Left ventricle myocardium superior (tissue), 1 donor: ENCODE measurements around the gene RIC8A. TPM values are rescaled to one million over a fixed set of nuclear protein-coding genes. Genes with fewer than 3 reads are reported as not detected.

Source experiments
- ATAC-seq: fragments of 200-7000 bp; cut with Tn5 transposase; one replicate; pipeline ENCODE4 v1.9.1; 2020; ENCODE audit warnings: mild to moderate bottlenecking, moderate library complexity
- DNase-seq: peaks from one replicate; pipeline ENCODE4 v3.0.0-alpha.2; 2020
- intact Hi-C: fragments of 100-400 bp; cut with micrococcal nuclease; formaldehyde crosslinking; loops from one replicate; pipeline ENCODE4 v1.11.0; 2022
- total RNA-seq: library from RNA; stranded (reverse); fragmentation: NEBNext Ultra II Directional; extraction: Animal tissue kit (Norgen Biotek cat#: 25700); gene quantifications from one replicate; pipeline ENCODE4 v1.2.1, GENCODE V29; 2021
- donor health status: DM: no; HTN: yes; CAD: no; lungs with severe emphysema.

The RIC8A gene
- total RNA-seq, 1 donor from 2014 or later = 60.3 TPM

GRCh38 chr11:203056-203944 lies 4.2 kb upstream of the RIC8A start:
- intact Hi-C loops = loop anchor here (5.0 kb wide), 1 partner anchor 159 kb away; no protein-coding TSS in a partner anchor
- no peak for DNase-seq

DNA sequence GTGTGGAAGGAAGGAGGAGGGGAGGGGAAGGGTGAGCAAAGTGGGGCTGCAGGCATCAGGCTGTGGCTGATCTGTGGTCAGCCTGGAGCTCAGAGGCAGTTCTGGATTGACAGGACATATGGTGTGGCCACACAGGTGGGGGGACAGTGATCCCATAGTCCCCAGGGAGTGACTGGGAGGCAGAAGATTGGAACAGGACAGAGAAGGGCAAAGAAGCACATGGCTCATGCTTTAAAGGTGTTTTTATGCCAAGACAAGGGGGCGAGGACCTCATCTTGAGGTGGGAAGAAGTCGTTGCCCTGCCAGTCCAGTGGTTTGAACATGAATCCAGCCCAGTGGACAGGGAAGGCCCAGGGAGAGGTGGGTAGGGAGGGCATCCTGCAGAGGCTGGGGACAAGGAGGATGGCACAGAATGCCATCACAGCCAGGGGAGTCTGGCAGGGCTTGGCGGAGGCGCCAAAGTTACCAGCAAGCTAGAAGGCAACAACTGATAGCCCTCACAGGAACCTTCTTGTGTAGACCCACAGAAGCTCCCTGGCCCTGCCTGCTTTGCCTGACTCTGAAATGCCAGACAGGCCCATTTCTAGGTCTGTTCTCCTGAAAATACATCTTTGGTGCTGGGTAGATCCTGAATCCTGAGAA lies 3.4 kb upstream of the RIC8A start:
- DNase-seq (no peak), ATAC-seq (no peak)
- intact Hi-C loops = loop anchor here (5.0 kb wide), 1 partner anchor 158 kb away; no protein-coding TSS in a partner anchor

More at GRCh38 chr11:203056-203944, 4.2 kb upstream of the RIC8A start:
- ATAC-seq = no peak

DNA sequence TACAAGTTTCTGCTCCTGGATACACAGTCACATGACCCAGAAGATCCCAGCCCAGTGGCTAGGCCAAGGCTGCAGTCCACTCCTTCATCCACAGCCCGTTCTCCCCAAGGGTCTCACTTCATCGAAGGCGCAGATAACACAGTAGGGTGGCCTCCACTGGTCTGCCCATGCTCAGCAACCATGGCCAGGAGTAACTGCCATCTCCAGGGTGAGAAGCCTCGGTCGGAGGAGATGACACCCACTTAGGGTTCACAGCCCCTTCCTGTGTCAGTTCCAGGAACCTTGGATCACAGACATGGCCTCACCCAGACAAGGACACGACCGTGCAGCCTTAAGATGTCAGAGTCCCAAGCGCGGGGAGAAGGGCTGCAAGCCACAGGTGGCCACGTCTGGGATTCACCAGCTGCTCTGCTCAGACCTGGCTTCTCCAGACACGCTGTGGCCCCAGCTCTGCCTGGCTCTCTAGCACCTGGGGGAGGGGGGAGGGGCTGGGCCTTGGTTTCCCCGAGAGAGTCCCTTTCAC lies 2.9 kb upstream of the RIC8A start:
- intact Hi-C loops = loop anchor here (5.0 kb wide), 1 partner anchor 158 kb away; no protein-coding TSS in a partner anchor
- DNase-seq (no peak), ATAC-seq (no peak)

- intact Hi-C loops = no loop called here
- DNase-seq = no peak
- ATAC-seq = no peak
Measured at GRCh38 chr11:205221-206001, 2.1 kb upstream of the RIC8A start.

GRCh38 chr11:206002-206384 lies 1.5 kb upstream of the RIC8A start:
- ATAC-seq (no peak), DNase-seq (no peak)
- intact Hi-C loops = no loop called here

GRCh38 chr11:206526-207207 lies 841 bp upstream of the RIC8A start:
- ATAC-seq = no peak
- intact Hi-C loops = no loop called here
- no peak for DNase-seq

GRCh38 chr11:207863-208180 lies 314 bp downstream of the RIC8A start:
- intact Hi-C loops = no loop called here
- no peak for ATAC-seq
- DNase-seq = no peak

DNA sequence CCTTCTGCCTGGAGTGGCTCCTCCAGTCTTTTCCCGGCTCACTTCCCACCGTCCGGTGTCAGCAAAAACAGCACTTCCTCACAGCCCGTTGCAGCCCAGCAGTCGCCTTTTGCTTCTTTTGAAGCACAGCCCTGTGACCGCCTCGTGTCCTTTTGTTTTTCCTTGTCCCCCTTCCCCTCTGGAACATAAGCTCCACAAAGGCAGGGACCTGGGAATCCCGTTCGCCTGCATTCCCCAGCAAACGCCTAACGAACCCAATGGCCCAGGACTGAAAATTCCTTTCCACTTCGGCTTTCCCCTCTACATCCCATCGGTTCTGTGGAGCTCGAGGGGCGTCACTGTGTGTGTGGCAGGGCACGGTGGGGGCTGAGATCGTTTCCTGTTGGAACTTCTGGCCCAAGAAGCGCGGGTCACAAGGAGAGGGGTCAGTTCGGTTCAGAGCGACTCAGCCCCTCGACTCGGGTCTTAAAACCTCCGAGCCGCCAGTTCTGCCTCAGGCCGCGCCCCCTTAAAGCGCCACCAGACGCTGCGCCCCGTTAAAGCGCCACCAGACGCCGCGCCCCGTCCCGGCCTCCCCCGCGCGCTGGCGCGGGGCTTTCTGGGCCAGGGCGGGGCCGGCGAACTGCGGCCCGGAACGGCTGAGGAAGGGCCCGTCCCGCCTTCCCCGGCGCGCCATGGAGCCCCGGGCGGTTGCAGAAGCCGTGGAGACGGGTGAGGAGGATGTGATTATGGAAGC lies 841 bp downstream of the RIC8A start:
- DNase-seq (peak; percentile 91), ATAC-seq (peak; percentile 79)
- intact Hi-C loops = no loop called here

DNA sequence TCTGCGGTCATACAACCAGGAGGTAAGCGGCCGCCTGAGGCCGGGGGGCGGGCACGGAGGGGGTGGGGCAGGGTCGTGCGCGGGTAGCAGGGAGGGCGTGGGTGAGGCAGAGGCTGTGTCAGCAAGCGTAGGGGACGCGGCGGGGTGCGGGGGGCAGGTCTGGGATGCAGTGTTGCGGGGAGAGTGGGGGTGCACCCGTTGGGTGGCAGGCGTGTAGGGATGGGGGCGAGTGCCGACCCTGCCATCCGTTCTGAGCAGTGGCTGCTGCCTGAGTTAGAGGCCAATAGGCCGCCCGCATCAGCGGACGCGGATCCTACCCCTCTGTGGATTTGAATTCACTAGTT lies 1.4 kb downstream of the RIC8A start:
- ATAC-seq (peak; percentile 1), DNase-seq (no peak)
- intact Hi-C loops = no loop called here

DNA sequence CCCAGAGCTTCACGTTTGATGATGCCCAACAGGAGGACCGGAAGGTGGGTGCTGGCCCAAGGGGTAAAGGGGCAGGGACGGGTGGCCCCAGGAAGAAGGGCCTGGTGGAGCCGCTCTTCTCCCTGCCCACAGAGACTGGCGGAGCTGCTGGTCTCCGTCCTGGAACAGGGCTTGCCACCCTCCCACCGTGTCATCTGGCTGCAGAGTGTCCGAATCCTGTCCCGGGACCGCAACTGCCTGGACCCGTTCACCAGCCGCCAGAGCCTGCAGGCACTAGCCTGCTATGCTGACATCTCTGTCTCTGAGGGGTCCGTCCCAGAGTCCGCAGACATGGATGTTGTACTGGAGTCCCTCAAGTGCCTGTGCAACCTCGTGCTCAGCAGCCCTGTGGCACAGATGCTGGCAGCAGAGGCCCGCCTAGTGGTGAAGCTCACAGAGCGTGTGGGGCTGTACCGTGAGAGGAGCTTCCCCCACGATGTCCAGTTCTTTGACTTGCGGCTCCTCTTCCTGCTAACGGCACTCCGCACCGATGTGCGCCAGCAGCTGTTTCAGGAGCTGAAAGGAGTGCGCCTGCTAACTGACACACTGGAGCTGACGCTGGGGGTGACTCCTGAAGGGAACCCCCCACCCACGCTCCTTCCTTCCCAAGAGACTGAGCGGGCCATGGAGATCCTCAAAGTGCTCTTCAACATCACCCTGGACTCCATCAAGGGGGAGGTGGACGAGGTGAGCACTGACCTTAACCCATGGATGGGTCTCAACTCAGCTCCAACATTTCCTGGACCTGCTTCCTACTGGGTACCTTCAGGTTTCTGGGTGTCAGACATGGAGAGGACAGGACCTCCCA lies 2.0 kb downstream of the RIC8A start:
- ATAC-seq = no peak
- intact Hi-C loops = no loop called here
- DNase-seq = no peak

GRCh38 chr11:210122-210802 lies 2.8 kb downstream of the RIC8A start:
- DNase-seq = no peak
- intact Hi-C loops = no loop called here
- ATAC-seq = no peak

DNA sequence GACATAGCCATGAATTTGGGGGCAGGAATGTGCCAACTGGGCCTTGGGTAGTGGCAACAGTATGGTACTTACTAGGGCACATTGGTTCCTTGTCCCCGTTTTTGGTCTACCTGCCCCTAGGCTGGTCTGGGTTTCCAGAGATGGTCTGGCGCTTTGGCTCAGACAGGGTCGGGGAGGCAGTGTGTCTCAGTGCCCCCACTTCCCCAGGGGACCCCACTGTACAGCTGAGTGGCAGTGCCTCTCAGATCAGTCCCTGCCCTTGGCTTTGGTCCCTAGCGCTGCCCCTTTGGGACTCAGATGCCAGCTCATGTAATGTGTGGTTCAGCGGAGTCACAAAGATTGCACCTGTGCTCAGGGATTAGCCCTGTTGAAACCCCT lies 3.3 kb downstream of the RIC8A start:
- ATAC-seq = no peak
- DNase-seq = no peak
- intact Hi-C loops = no loop called here

DNA sequence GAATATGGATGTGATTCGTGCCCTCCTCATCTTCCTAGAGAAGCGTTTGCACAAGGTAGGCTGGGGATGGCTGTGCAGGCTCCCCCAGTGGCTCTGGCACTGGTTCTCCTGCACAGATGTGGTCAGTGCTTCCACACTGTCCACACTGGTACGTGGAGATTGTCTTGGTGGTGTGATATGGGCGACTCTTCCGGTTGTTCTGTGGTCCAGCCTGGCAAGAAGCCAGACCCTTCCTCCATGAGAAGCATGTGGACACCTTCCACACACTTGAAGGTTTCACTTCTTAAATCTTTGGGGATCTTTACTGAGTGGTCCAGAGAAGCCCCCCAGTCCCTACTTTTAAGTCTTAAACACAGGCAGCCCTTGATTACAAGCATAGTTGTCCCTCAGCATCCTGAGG lies 3.8 kb downstream of the RIC8A start:
- DNase-seq = no peak
- ATAC-seq = no peak
- intact Hi-C loops = no loop called here

GRCh38 chr11:211741-212140 lies 4.2 kb downstream of the RIC8A start:
- intact Hi-C loops = no loop called here
- ATAC-seq (no peak), DNase-seq (no peak)

DNA sequence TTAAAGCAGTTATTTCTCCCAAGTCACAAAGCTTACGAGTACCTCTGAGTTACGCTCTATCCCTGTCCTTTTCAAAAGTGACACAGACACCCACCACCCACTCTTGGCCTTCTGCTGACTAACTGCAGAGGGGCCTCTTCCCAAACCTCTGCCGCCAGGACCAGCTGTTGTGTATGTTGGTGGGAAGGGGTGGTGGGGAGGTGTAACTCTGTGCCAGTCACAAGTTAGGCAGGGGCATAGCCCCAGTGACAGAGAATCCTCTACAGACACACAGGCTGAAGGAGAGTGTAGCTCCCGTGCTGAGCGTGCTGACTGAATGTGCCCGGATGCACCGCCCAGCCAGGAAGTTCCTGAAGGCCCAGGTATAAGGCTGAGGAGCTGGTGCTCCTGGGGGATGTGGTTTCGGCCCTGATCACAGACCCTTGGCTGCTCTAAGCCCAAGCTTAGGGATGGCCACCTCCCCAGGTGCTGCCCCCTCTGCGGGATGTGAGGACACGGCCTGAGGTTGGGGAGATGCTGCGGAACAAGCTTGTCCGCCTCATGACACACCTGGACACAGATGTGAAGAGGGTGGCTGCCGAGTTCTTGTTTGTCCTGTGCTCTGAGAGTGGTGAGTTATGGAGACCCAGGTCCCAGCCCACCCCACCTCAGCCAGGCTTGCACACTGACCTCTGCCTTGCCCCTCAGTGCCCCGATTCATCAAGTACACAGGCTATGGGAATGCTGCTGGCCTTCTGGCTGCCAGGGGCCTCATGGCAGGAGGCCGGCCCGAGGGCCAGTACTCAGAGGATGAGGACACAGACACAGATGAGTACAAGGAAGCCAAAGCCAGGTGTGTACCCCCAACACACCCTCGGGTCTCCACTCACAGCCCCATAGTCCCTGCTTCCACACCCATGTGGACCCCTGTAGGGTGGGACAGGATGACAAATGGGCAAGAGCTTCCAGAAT lies 4.9 kb downstream of the RIC8A start:
- intact Hi-C loops = no loop called here
- DNase-seq = no peak
- no peak for ATAC-seq

DNA sequence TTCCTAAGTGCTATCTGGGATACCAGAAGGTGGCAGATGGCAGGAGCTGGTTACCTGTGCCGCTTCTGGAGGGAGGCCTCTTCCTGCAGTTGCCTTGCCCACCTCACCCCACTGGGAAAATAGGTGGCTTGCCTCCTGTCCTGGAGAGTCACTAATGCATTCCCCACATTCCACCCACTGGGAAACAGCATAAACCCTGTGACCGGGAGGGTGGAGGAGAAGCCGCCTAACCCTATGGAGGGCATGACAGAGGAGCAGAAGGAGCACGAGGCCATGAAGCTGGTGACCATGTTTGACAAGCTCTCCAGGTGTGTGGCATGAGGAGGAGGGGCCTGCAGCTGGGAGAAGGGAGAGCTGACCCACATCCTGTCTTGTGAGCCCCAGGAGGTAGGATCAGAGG lies 5.6 kb downstream of the RIC8A start:
- no peak for DNase-seq
- intact Hi-C loops = no loop called here

More for the DNA sequence above, 5.6 kb downstream of the RIC8A start:
- no peak for ATAC-seq
